HepG2 (cell line): Measurements from ENCODE around the gene UBC. TPM values are rescaled to one million over a fixed set of nuclear protein-coding genes. Genes with fewer than 3 reads are reported as not detected.

Experiments
- ATM ChIP-seq: fragments of 450-650 bp; IDR thresholded peaks from 2 replicates; pipeline ENCODE4 v1.7.1; 2017; ENCODE audit warnings: mild to moderate bottlenecking, borderline replicate concordance
- FOXK1 ChIP-seq: sonication (generic); formaldehyde crosslinking; IDR thresholded peaks from 2 replicates; pipeline ENCODE4 v1.4.0; 2020; ENCODE audit warnings: low read depth, missing genetic modification reagents, borderline replicate concordance
- GTF3A ChIP-seq: sonication (generic); formaldehyde crosslinking; conservative IDR thresholded peaks from 2 replicates; pipeline ENCODE4 v1.4.0; 2020; ENCODE audit warnings: mild to moderate bottlenecking, missing genetic modification reagents
- RFXAP ChIP-seq: sonication (generic); formaldehyde crosslinking; IDR thresholded peaks from 2 replicates; pipeline ENCODE4 v1.4.0; 2020; ENCODE audit warnings: missing genetic modification reagents, borderline replicate concordance
- ZBTB26 ChIP-seq: IDR thresholded peaks from 2 replicates; pipeline ENCODE4 v1.6.1; 2016; ENCODE audit warnings: missing compliant biosample characterization, missing genetic modification reagents, borderline replicate concordance
- ZBTB33 ChIP-seq: sonication (generic); formaldehyde crosslinking; IDR thresholded peaks from 2 replicates; pipeline ENCODE4 v1.4.0; 2020; ENCODE audit warnings: missing genetic modification reagents
- ZFP41 ChIP-seq: sonication (generic); formaldehyde crosslinking; IDR thresholded peaks from 2 replicates; pipeline ENCODE4 v1.4.0; 2020; ENCODE audit warnings: mild to moderate bottlenecking, missing genetic modification reagents, borderline replicate concordance
- ZFP82 ChIP-seq: sonication (generic); formaldehyde crosslinking; IDR thresholded peaks from 2 replicates; pipeline ENCODE4 v1.5.1; 2020; ENCODE audit warnings: mild to moderate bottlenecking, missing genetic modification reagents, borderline replicate concordance
- ZNF530 ChIP-seq: sonication (generic); formaldehyde crosslinking; IDR thresholded peaks from 2 replicates; pipeline ENCODE4 v1.5.0; 2020; ENCODE audit warnings: low read depth, mild to moderate bottlenecking, missing genetic modification reagents
- ZNF558 ChIP-seq: sonication (generic); formaldehyde crosslinking; IDR thresholded peaks from 2 replicates; pipeline ENCODE4 v1.9.0; 2022; ENCODE audit warnings: mild to moderate bottlenecking, missing genetic modification reagents, borderline replicate concordance
- ZNF629 ChIP-seq: sonication (generic); formaldehyde crosslinking; conservative IDR thresholded peaks from 2 replicates; pipeline ENCODE4 v1.5.0; 2020; ENCODE audit warnings: missing genetic modification reagents
- ZNF747 ChIP-seq: sonication (generic); formaldehyde crosslinking; IDR thresholded peaks from 2 replicates; pipeline ENCODE4 v1.8.1; 2023; ENCODE audit warnings: missing genetic modification reagents, mild to moderate bottlenecking, borderline replicate concordance
- polyA plus RNA-seq, 8 experiments: library from polyadenylated mRNA; depleted of rRNA in 3 of 8; stranded (reverse) in 7 of 8; unstranded in 1 of 8; fragments of >200 nt; fragmentation: Illumina TruSeq in 4 of 8; extraction: Trizol in 4 of 8; gene quantifications; 2 replicates each; pipeline versions ENCODE4 v1.2.1 to v1.2.3, GENCODE V29; 2011 to 2016; ENCODE audit warnings: low read depth in 4 of 8, missing spikeins in 1 of 8, mixed read lengths in 1 of 8; ENCODE audit not compliant: insufficient read depth in 1 of 8
- total RNA-seq, 5 experiments: library from RNA; depleted of rRNA; stranded (reverse); fragments of >200 nt; fragmentation: Illumina TruSeq; extraction: Trizol; gene quantifications; 2 replicates each; pipeline ENCODE4 v1.2.3, GENCODE V29; 2016; ENCODE audit warnings: low read depth in 1 of 5
- TF ChIP-seq, protein P1 (sequence below): sonication (generic); formaldehyde crosslinking; IDR thresholded peaks from 2 replicates; pipeline ENCODE4 v1.4.0; 2020; ENCODE audit warnings: mild to moderate bottlenecking, missing genetic modification reagents
- TF ChIP-seq, protein P2 (sequence below): sonication (generic); formaldehyde crosslinking; IDR thresholded peaks from 2 replicates; pipeline ENCODE4 v1.5.0; 2020; ENCODE audit warnings: mild to moderate bottlenecking, missing genetic modification reagents, moderate library complexity
- TF ChIP-seq, protein P3 (sequence below): sonication (generic); formaldehyde crosslinking; IDR thresholded peaks from 2 replicates; pipeline ENCODE4 v1.4.0; 2020; ENCODE audit warnings: missing genetic modification reagents

The UBC gene
- total and polyA plus RNA-seq, 2 of the 13 experiments (the other 11 are each of a cell fraction or from before 2014, with no cell fraction given), result 805 to 1,432 TPM

GRCh38 chr12:124927201-124928094 is 13.0 kb upstream of the UBC start (continued):
- 0 out of 2 replicates have a peak, but pooled peaks have one; percentile 37 for TF ChIP-seq ZBTB26 (CRISPR knock-in tag)
- peak; percentile 61; the same call in 1 of the 2 replicates for TF ChIP-seq FOXK1 (CRISPR knock-in tag)
- TF ChIP-seq, protein P1, sequence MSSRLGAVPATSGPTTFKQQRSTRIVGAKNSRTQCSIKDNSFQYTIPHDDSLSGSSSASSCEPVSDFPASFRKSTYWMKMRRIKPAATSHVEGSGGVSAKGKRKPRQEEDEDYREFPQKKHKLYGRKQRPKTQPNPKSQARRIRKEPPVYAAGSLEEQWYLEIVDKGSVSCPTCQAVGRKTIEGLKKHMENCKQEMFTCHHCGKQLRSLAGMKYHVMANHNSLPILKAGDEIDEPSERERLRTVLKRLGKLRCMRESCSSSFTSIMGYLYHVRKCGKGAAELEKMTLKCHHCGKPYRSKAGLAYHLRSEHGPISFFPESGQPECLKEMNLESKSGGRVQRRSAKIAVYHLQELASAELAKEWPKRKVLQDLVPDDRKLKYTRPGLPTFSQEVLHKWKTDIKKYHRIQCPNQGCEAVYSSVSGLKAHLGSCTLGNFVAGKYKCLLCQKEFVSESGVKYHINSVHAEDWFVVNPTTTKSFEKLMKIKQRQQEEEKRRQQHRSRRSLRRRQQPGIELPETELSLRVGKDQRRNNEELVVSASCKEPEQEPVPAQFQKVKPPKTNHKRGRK (CRISPR knock-in tag), result no peak
- no peak for TF ChIP-seq ZFP41 (CRISPR knock-in tag)
- TF ChIP-seq ATM, result no peak
- TF ChIP-seq GTF3A (CRISPR knock-in tag), result peak; percentile 74; the same call in 1 of the 2 replicates
- peak; percentile 43; the same call in 1 of the 2 replicates for TF ChIP-seq RFXAP (CRISPR knock-in tag)
- TF ChIP-seq ZFP82 (CRISPR knock-in tag), result 0 out of 2 replicates have a peak, but pooled peaks have one; percentile 28
- TF ChIP-seq ZBTB33 (CRISPR knock-in tag), result 0 out of 2 replicates have a peak, but pooled peaks have one; percentile 37
- TF ChIP-seq ZNF558 (CRISPR knock-in tag), result peak; percentile 81; the same call in 1 of the 2 replicates
- peak; percentile 80; the same call in 1 of the 2 replicates for TF ChIP-seq ZNF747
- TF ChIP-seq, protein P2, sequence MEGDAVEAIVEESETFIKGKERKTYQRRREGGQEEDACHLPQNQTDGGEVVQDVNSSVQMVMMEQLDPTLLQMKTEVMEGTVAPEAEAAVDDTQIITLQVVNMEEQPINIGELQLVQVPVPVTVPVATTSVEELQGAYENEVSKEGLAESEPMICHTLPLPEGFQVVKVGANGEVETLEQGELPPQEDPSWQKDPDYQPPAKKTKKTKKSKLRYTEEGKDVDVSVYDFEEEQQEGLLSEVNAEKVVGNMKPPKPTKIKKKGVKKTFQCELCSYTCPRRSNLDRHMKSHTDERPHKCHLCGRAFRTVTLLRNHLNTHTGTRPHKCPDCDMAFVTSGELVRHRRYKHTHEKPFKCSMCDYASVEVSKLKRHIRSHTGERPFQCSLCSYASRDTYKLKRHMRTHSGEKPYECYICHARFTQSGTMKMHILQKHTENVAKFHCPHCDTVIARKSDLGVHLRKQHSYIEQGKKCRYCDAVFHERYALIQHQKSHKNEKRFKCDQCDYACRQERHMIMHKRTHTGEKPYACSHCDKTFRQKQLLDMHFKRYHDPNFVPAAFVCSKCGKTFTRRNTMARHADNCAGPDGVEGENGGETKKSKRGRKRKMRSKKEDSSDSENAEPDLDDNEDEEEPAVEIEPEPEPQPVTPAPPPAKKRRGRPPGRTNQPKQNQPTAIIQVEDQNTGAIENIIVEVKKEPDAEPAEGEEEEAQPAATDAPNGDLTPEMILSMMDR (CRISPR knock-in tag), result no peak
- TF ChIP-seq ZNF530 (CRISPR knock-in tag), result no peak
- TF ChIP-seq, protein P3, sequence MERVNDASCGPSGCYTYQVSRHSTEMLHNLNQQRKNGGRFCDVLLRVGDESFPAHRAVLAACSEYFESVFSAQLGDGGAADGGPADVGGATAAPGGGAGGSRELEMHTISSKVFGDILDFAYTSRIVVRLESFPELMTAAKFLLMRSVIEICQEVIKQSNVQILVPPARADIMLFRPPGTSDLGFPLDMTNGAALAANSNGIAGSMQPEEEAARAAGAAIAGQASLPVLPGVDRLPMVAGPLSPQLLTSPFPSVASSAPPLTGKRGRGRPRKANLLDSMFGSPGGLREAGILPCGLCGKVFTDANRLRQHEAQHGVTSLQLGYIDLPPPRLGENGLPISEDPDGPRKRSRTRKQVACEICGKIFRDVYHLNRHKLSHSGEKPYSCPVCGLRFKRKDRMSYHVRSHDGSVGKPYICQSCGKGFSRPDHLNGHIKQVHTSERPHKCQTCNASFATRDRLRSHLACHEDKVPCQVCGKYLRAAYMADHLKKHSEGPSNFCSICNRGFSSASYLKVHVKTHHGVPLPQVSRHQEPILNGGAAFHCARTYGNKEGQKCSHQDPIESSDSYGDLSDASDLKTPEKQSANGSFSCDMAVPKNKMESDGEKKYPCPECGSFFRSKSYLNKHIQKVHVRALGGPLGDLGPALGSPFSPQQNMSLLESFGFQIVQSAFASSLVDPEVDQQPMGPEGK (CRISPR knock-in tag), result 0 out of 2 replicates have a peak, but pooled peaks have one; percentile 11
- TF ChIP-seq ZNF629, result peak; percentile 62
